Endothelial cell of hepatic sinusoid (primary cell): ENCODE results near the gene EPB41L4B.
"Not testable (repeated sequence)": the region's sequence is repeated elsewhere in the genome, so short reads cannot be mapped to it uniquely, and the experiment has no call there.

Source experiments
- in situ Hi-C: cut with HindIII; loops from 2 replicates; pipeline ENCODE4 v1.10.0; 2017; ENCODE audit warnings: low sequenced_read_pairs

Gene EPB41L4B

DNA sequence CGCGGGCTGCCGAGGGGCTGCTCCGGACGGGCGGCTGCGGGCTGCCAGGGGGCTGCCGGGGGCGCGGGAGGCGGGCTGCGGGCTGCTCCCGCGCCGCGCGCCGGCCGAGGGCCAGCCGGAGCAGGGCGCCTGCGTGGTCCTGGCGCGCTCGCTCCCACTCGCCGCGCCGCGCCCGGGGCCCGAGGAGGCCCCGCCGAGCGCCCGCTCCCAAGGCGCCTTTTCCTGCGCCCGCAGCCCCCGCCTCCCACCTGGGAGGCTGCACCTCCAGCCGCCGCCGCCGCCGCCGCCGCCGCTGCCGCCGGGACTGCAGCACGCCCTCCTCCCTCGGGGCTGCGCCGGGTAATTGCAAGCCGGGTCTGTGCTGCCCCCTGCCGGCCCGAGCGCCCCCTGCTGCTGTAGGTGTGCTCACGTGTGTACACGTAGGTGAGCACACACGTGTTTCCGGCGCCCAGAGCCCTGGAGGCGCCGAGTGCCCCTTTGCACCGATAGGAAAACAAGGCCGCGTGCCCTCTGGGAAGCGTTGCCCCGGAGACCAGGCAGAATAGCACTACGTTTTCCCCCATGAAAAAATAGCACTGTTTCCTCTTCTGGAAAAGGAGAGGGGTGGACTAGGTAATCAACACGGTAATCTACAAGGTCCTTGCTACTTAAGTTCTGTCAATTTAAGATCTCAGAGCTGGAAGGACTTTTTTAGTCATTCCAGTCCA is at the start of gene EPB41L4B:
Gene EPB41L4B (minus strand): TSS at position 318 of the 707 bp plus-strand sequence. CDS start 613 bp downstream, outside the sequence.
- in situ Hi-C loops, result loop anchor here (5.0 kb wide), 1 partner anchor 79 kb away; no protein-coding TSS in a partner anchor

- in situ Hi-C loops, result no loop called here
Observed at GRCh38 chr9:109369285-109369684, 48.4 kb upstream of the EPB41L4B start.

DNA sequence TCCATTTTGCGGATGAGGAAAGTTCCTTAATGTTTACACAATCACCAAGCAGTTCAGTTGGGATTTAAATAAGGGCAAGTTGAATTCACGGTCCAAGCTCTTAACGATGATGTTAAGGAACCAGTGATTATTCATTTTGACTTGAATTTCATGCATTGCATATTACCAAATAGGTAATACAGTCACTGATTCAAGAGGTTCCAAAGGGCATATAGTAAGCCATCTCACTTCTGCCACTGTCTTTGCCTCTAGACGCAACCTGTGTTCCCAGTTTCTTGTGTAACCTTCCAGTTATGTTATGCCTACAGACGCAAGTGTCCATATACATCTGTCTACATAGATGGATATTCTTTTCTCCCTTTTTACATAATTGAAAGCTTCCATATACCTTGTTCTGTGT is 39.9 kb upstream of the EPB41L4B start:
- in situ Hi-C loops, result no loop called here

- in situ Hi-C loops, result not testable (repeated sequence)
Observed at GRCh38 chr9:109358968-109359603, 38.2 kb upstream of the EPB41L4B start.

- in situ Hi-C loops, result no loop called here
Observed at GRCh38 chr9:109355564-109356297, 34.9 kb upstream of the EPB41L4B start.

- in situ Hi-C loops, result no loop called here
Observed at GRCh38 chr9:109354190-109354589, 33.3 kb upstream of the EPB41L4B start.

DNA sequence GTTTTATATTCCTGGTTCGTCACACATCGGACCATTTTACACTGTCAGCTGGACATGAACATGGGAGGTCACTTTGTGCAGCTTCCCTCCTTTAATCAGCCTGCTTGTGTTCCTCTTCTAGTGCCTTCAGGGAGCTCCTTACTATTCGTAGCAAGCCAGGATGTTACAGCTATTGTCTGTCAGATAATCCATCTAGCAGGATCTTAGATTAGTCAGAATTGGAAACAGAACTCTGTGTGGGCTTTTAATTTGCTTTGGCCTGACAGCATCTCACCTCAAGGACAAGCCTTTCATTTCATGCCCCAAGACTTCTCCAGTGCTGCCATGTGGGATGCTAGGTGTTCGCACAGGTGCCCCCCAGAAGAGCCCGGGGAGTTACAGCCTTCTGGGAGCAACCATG is 30.2 kb upstream of the EPB41L4B start:
- in situ Hi-C loops, result no loop called here

DNA sequence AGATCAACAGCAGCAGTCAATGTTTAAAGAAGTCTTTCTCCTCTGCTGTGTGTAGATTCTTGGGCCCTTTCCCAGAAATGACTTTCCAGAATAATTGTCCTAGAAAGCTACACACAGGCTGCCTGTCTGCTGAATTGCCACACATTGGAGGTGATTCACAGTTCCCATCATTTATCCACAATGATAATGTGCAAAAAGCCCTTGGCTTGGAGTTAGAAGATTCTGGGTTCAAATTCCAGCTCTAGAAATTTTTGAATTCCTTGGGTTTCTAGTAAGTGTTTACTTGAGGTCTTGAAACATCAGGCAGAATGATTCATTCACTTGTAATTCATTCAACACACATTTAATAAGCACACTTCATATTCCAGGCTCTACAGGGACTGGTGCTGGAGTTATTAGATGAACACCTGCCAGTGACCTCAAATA is 28.6 kb upstream of the EPB41L4B start:
- in situ Hi-C loops, result loop anchor here (5.0 kb wide), 1 partner anchor 73 kb away; no protein-coding TSS in a partner anchor

DNA sequence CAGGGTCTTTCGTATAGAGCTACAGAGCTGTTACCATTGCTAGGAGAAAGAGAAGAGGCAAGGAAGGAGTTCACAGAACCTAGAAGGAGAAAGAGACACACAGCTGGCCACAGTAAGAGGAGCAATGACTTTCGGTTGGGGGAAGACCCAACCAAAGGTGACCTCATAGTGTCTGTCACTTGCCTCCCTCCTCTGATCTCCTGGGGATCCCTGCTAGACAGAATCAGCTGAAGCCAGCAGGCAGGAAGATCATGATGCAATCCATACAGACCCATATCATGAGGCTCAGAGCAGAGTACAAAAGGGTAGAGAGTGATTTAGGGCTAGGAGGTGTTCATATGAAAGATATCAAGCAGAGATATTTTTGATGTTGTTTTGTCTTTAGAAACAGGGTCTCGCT is 26.0 kb upstream of the EPB41L4B start:
- in situ Hi-C loops, result loop anchor here (5.0 kb wide), 1 partner anchor 75 kb away; no protein-coding TSS in a partner anchor

DNA sequence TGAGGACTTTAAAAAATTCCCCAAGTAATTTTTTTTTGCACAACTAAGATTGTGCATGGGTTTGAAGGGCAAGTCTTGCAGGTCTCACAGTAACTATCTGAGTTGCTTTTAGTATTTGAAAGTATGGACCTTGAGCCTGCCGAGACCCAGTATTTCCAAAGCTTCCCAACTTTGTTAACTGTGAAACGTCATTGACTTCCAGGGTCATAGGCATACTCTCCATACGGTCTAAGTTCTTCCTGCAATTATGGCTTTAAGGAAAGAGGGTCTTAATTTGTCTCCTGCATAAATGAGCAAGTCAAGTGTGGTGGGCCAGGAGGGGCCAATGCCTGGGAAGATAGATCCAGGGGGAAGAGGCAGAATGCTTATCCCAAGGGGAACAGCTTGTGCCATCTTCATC is 24.0 kb upstream of the EPB41L4B start:
- in situ Hi-C loops, result loop anchor here (5.0 kb wide), 1 partner anchor 77 kb away; no protein-coding TSS in a partner anchor

DNA sequence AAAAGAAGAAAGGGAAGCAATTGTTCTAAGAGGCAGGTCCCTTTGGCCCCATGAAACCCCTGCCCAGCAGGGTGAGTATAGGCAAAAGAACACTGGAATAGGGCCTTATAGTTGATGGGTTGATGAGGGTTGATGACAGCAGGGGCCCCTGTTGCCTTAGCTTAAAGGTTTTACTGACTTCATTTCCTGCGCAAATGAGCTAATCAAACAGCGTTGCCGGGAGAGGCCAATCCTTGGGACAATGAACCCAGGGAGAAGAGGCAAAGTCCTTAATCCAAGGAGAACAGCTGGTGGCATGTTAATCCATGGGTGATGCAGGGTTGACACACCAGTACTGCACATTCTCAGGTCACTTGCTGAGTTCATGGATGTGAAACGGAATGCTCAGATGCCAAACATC is 22.0 kb upstream of the EPB41L4B start:
- in situ Hi-C loops, result no loop called here

DNA sequence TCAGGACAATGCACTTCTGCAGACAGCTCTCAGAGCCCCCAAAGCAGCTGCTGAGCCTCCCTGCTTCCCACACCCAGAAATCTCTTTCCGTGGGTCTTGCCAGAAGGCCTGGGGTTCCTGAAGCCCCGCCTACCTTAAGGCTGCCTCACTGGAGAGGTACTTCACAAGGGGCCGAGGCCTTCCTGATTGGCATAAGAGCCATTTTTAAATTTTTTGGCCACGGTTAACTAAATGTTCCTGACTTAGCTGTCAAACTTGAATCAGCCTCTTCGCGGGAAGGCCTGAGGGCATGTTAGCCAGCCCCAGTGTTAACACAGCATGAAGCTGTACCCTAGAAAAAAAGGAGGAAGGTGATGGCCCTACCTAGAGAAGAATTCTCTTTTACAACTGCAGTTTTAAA is 20.7 kb upstream of the EPB41L4B start:
- in situ Hi-C loops, result no loop called here

DNA sequence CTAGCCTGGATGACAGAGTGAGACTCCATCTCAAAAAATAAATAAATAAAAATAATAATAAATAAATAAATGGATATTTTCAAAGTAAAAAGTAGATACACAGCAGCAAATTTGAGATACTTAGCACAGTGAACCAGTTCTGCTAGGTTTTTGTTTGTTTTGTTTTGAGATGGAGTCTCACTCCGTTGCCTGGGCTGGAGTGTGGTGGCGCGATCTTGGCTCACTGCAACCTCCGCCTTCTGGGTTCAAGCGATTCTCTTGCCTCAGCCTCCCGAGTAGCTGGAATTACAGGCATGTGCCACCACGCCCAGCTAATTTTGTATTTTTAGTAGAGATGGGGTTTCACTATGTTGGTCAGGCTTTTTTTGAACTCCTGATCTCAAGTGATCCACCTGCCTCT is 20.1 kb upstream of the EPB41L4B start:
- in situ Hi-C loops, result not testable (repeated sequence)

DNA sequence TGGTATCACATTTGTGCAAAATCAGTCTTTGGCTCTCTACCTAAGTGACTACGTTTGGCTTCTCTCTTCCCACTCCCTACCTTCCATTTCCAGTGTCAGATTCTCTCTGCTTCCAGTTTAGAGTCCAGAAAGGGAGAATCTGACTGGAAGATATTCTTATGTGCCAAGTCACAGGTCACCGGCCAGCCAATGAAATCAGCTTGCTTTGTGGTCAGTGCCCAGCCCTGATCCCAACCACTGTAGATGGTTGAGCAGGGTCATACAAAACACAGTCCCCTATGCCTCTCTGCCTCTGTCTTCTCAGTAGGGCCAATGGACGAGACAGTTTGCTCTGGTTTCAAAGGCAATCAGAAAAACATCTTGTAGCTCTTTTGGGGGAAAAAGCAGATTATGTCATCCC is 15.6 kb upstream of the EPB41L4B start:
- in situ Hi-C loops, result no loop called here

DNA sequence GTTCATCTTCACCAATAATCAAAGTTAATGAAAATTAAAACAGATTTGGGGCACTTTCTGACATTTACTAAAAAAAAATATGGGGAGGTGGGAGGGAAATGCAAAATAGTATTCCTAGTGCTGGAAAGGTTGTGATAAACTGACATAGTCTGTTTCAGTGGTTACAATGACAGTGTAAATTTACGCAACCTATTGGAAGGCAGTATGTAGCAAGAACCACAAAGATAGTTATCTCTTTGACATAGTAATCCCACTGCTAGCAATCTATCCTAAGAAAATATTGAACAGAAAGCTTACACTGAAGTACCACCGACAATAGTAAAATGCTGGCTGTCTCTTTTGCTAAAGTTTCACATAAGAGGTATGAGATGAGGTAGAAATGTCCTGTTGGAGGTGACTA is 15.1 kb upstream of the EPB41L4B start:
- in situ Hi-C loops, result no loop called here

- in situ Hi-C loops, result no loop called here
Observed at GRCh38 chr9:109335121-109335520, 14.3 kb upstream of the EPB41L4B start.

GRCh38 chr9:109331353-109331752 is 10.5 kb upstream of the EPB41L4B start:
- in situ Hi-C loops, result no loop called here

GRCh38 chr9:109329638-109330258 is 8.9 kb upstream of the EPB41L4B start:
- in situ Hi-C loops, result no loop called here

GRCh38 chr9:109328978-109329637 is 8.2 kb upstream of the EPB41L4B start:
- in situ Hi-C loops, result no loop called here

DNA sequence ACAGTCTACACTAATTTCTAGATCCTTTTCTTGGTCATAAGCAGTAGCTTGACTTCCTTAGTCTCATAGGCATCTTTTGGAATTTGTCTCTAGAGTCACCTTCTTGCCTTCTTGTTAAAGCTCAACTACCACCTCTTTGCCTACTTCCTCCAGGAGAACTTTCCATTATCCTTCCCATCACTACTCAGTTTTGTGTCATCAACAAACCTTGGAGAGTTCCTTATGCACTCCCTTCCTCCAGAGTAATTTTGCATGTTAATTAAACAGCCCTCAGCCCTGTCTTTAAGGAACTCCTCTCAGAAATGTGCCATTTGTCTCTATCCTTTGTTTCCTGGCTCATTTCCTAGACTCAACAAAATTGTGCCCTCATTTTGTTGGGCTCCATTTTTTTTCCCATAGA is 4.2 kb upstream of the EPB41L4B start:
- in situ Hi-C loops, result no loop called here

DNA sequence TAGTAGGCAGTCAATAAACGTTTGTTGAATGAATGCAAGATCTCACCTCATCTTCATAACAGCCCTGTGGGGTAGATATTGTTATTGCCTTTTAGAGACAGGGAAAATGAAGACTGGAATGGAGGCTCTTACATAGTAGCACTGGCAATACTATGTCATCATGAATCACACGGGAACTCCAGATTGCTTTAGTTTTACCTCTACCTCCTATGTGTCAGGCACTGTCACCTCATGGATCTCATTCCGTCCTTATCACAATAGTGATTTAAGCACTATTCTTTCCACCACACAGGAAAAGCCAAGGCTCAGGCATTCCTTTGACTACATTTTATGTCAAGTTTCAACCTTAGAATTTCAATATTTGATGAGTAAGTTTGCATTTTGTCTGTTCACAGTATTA is 2.9 kb upstream of the EPB41L4B start:
- in situ Hi-C loops, result loop anchor here (5.0 kb wide), 1 partner anchor 81 kb away; no protein-coding TSS in a partner anchor
